Measurements from ENCODE around the gene KIZ.

DNA sequence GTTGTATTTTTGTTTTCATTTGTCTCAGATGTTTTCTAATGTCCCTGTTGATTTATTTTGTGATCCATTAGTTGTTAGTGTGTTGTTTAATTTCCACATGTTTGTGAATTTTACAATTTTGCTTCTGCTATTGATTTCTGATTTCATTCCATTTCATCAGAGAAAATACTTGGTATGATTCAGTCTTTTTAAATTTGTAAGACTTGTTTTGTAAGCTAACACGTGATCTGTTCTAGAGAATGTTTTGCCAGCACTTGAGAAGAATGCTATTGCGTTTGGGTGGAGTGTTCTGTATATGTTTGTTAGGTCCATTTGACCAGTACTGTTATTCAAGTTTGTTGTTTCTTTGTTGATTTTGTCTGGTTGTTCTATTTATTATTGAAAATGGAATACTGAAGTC lies 53.9 kb downstream of the KIZ start:
- TF ChIP-seq, protein P1, sequence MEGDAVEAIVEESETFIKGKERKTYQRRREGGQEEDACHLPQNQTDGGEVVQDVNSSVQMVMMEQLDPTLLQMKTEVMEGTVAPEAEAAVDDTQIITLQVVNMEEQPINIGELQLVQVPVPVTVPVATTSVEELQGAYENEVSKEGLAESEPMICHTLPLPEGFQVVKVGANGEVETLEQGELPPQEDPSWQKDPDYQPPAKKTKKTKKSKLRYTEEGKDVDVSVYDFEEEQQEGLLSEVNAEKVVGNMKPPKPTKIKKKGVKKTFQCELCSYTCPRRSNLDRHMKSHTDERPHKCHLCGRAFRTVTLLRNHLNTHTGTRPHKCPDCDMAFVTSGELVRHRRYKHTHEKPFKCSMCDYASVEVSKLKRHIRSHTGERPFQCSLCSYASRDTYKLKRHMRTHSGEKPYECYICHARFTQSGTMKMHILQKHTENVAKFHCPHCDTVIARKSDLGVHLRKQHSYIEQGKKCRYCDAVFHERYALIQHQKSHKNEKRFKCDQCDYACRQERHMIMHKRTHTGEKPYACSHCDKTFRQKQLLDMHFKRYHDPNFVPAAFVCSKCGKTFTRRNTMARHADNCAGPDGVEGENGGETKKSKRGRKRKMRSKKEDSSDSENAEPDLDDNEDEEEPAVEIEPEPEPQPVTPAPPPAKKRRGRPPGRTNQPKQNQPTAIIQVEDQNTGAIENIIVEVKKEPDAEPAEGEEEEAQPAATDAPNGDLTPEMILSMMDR (IDR thresholded peaks at IDR 0.05) = no peak
- TF ChIP-seq POLR2A (IDR thresholded peaks at IDR 0.05) = no peak
